AG04450 (cell line): ENCODE data around the gene ASPA. TPM values are rescaled to one million over a fixed set of nuclear protein-coding genes. Genes with fewer than 3 reads are reported as not detected.

Experiments
- CTCF ChIA-PET: fragments of 300-600, 350-600 bp; formaldehyde crosslinking; extraction: SDS; loops from one replicate; lab custom pipeline; 2022; ENCODE audit warnings: antibody characterized with exemption, inconsistent platforms; lab: Charles Lee
- POLR2A ChIA-PET: fragments of 350-600 bp; formaldehyde crosslinking; extraction: SDS; loops from one replicate; lab custom pipeline; 2021; ENCODE audit warnings: antibody characterized with exemption, inconsistent platforms; lab: Yijun Ruan, JAX
- DNase-seq: peaks from one replicate; pipeline ENCODE4 v3.0.0-alpha.2; 2011; ENCODE audit warnings: low read depth, low spot score
- H3K27ac ChIP-seq: one replicate; pipeline ENCODE4 v1.5.1; 2012; ENCODE audit warnings: low read depth, low read length, control low read depth
- H3K27me3 ChIP-seq: one replicate; pipeline ENCODE4 v1.6.0; 2012; ENCODE audit warnings: low read length; ENCODE audit not compliant: control insufficient read depth, insufficient read depth
- H3K4me3 ChIP-seq: 2 replicates; pipeline ENCODE4 v1.5.1; 2011; ENCODE audit warnings: mild to moderate bottlenecking, low read depth, low read length, control low read depth
- H3K9me3 ChIP-seq: 2 replicates; pipeline ENCODE4 v1.5.1; 2012; ENCODE audit warnings: low read length; ENCODE audit not compliant: control insufficient read depth, insufficient read depth
- polyA plus RNA-seq: library from polyadenylated mRNA; depleted of rRNA; stranded (reverse); fragments of >200 nt; gene quantifications from 2 replicates; pipeline ENCODE4 v1.2.3, GENCODE V29; 2011
- TF ChIP-seq, protein P1 (sequence below): IDR thresholded peaks from 2 replicates; pipeline ENCODE4 v1.5.1; 2011; ENCODE audit warnings: low read depth, low read length, control low read depth, inconsistent platforms

ASPA gene
- polyA plus RNA-seq, 1 experiment = 0.17 TPM

DNA sequence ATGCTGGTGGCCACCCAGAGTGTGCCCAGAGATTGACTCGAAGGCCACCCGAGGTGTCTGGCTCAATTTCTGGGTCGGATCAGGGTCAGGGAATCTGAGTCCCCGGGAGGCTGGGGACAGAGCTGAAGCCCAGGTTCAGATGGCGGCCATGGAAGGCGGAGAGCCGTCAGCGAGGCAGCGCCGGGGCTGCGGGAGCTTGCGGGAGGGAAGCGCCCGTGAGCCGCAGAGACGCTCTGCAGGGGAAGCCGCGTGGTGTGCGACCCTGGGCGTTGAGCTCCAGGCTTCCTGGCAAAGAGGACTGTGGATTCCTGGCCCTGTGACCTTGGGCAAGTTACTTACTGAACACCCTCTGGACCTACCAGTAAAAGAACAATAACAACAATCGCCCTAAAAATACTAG lies 3.7 kb upstream of the ASPA start:
- CTCF ChIA-PET = no interaction called here
- no peak for DNase-seq
- H3K27me3 ChIP-seq = no peaks in the 10 kb centered on the region
- H3K4me3 ChIP-seq = no peak overlapping the region
- no peak overlapping the region for H3K27ac ChIP-seq
- POLR2A ChIA-PET = no interaction called here
- TF ChIP-seq, protein P1, sequence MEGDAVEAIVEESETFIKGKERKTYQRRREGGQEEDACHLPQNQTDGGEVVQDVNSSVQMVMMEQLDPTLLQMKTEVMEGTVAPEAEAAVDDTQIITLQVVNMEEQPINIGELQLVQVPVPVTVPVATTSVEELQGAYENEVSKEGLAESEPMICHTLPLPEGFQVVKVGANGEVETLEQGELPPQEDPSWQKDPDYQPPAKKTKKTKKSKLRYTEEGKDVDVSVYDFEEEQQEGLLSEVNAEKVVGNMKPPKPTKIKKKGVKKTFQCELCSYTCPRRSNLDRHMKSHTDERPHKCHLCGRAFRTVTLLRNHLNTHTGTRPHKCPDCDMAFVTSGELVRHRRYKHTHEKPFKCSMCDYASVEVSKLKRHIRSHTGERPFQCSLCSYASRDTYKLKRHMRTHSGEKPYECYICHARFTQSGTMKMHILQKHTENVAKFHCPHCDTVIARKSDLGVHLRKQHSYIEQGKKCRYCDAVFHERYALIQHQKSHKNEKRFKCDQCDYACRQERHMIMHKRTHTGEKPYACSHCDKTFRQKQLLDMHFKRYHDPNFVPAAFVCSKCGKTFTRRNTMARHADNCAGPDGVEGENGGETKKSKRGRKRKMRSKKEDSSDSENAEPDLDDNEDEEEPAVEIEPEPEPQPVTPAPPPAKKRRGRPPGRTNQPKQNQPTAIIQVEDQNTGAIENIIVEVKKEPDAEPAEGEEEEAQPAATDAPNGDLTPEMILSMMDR = no peak
- peaks cover 11% of the 10 kb centered on the region for H3K9me3 ChIP-seq

DNA sequence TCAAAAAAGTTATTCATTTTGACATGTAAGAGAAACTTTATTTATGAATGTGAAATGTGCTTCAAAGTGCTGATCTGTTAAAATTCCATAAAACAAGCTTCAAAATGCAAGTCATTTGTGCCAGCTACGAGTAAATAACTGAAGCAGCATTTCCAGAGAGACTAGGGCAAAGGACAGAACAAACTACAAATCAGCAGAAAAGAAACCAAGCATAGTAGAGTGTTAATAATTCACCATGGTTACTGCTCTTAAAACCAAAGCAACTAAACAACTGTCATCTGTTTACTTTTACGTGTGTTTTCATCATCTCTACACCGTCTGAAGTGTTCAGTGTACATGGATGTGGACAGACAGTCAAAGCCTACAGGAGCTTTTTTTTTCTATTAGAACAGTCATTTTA lies 1.6 kb upstream of the ASPA start:
- Histone ChIP-seq H3K27ac (no peak overlapping the region), H3K27me3 (no peaks in the 10 kb centered on the region), H3K9me3 (peaks cover 11% of the 10 kb centered on the region), H3K4me3 (no peak overlapping the region)
- TF ChIP-seq, protein P1 = no peak
- ChIA-PET CTCF (no interaction called here), POLR2A (no interaction called here)
- DNase-seq = no peak

DNA sequence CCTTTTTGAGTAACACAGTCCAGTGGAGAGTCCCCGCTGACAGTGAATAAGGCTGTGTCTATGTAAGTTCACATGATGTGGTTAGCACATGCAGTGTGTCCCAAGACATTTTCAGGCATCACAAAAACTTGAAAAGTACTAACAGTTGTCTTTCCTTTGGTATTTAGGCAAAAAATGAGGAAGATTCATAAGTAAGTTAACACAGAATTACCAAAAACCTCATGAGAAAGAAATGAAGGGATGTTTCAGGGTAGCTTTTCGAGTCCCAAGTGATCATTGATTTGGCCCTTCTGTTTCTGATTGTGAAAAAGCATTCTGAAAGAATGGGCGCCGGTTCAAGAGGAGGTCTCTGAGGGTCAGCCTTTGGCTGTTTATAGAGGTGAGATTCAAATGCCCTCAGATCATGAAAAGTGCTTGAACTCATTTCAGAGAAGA lies 529 bp upstream of the ASPA start:
- Histone ChIP-seq H3K9me3 (peaks cover 11% of the 10 kb centered on the region), H3K4me3 (no peak overlapping the region), H3K27ac (no peak overlapping the region), H3K27me3 (no peaks in the 10 kb centered on the region)
- no peak for DNase-seq
- TF ChIP-seq, protein P1 = no peak
- ChIA-PET POLR2A (no interaction called here), CTCF (no interaction called here)

DNA sequence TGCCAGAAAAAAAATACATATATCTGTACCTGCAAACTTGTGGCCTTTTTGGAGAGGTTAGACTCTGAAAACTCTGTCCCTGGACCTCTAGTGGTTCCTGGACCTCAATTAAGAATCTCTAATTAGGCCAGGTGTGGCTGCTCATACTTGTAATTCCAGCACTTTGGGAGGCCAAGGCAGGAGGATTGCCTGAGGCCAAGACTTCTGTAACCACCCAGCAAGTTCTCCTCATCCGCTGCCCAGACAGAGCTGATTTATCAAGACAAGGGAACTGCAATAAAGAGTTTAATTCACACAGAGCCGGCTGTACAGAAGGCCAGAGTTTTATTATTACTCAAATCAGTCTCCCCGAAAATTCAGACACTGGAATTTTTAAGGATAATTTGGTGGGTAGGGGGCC lies 4.2 kb downstream of the ASPA start:
- TF ChIP-seq, protein P1 = no peak
- POLR2A ChIA-PET = no interaction called here
- H3K27me3 ChIP-seq = no peaks in the 10 kb centered on the region

DNA sequence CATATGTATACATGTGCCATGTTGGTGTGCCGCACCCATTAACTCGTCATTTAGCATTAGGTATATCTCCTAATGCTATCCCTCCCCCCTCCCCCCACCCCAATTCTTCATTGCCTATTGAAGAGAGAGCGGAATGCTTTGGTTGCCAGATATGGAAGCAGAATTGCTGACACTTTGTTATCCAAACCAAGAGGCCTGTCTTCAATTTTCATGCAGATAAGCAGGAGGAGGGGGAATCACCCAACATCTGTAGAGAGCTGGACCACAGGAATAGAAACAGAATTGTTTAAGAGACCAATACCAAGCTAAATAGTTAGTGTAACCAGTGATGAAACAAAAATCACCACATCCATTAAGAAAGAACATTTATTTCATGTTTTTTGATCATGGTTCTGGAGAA lies 7.1 kb downstream of the ASPA start:
- POLR2A ChIA-PET = no interaction called here
- no peaks in the 10 kb centered on the region for H3K9me3 ChIP-seq
- no peak for DNase-seq
- no peaks in the 10 kb centered on the region for H3K27me3 ChIP-seq
- H3K27ac ChIP-seq = no peak overlapping the region
- no peak overlapping the region for H3K4me3 ChIP-seq
- CTCF ChIA-PET = no interaction called here
- TF ChIP-seq, protein P1 = no peak

More for the DNA sequence above, 4.2 kb downstream of the ASPA start:
- CTCF ChIA-PET = no interaction called here
- Histone ChIP-seq H3K9me3 (no peaks in the 10 kb centered on the region), H3K4me3 (no peak overlapping the region), H3K27ac (no peak overlapping the region)
- DNase-seq = no peak
